GM12875 (cell line): Measurements from ENCODE around the gene DCDC2C.
"Not testable (repeated sequence)": the region's sequence is repeated elsewhere in the genome, so short reads cannot be mapped to it uniquely, and the experiment has no call there.

Experiments
- H3K4me3 ChIP-seq: one replicate; pipeline ENCODE4 v1.5.1; 2011; ENCODE audit warnings: low read depth, low read length, control low read depth
- TF ChIP-seq, protein P1 (sequence below): IDR thresholded peaks from 2 replicates; pipeline ENCODE4 v1.5.1; 2011; ENCODE audit warnings: low read depth, mild to moderate bottlenecking, control low read depth, inconsistent platforms, low read length, moderate library complexity, borderline replicate concordance; ENCODE audit not compliant: insufficient read depth

DCDC2C gene

DNA sequence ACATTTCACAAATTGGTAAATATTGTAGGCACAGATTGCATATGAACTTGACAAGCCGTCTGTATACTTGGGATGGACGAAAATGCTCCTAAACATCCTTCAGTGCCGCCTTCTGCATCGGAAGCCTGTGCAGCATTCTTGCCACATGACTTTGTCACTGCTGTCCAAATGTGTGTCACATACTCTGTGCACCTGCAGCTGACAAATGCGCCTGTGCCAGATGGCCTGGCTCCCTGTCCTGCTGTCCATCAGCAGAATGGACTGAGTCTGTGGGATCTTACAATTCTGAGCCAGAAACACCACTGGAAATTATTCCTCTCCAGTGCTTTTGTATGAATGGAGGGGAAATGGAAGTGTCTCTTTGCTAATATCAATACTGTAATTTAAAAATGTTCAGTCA lies 89.9 kb downstream of the DCDC2C start:
- no peak overlapping the region for H3K4me3 ChIP-seq
- TF ChIP-seq, protein P1, sequence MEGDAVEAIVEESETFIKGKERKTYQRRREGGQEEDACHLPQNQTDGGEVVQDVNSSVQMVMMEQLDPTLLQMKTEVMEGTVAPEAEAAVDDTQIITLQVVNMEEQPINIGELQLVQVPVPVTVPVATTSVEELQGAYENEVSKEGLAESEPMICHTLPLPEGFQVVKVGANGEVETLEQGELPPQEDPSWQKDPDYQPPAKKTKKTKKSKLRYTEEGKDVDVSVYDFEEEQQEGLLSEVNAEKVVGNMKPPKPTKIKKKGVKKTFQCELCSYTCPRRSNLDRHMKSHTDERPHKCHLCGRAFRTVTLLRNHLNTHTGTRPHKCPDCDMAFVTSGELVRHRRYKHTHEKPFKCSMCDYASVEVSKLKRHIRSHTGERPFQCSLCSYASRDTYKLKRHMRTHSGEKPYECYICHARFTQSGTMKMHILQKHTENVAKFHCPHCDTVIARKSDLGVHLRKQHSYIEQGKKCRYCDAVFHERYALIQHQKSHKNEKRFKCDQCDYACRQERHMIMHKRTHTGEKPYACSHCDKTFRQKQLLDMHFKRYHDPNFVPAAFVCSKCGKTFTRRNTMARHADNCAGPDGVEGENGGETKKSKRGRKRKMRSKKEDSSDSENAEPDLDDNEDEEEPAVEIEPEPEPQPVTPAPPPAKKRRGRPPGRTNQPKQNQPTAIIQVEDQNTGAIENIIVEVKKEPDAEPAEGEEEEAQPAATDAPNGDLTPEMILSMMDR = no peak

DNA sequence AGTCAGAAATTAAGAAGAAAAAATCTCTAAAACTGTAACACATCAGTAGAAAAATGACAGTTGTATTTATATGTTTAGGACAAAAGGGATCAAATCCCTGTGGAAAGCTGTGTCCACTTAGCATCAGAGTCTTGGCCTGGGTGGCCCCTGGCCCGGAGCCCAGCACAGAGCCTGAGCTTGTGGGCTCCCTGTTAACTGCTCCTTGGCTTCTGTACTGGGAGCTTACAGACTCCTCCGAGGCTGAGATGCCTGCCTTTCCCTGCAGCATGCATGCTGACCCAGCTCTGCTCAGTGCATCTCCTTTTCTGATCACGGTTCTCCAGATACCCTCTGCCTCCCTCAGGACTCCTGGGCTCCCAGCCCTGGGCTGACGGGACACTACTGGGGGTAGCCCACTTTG lies 98.1 kb downstream of the DCDC2C start:
- TF ChIP-seq, protein P1 = no peak
- H3K4me3 ChIP-seq = no peak overlapping the region

DNA sequence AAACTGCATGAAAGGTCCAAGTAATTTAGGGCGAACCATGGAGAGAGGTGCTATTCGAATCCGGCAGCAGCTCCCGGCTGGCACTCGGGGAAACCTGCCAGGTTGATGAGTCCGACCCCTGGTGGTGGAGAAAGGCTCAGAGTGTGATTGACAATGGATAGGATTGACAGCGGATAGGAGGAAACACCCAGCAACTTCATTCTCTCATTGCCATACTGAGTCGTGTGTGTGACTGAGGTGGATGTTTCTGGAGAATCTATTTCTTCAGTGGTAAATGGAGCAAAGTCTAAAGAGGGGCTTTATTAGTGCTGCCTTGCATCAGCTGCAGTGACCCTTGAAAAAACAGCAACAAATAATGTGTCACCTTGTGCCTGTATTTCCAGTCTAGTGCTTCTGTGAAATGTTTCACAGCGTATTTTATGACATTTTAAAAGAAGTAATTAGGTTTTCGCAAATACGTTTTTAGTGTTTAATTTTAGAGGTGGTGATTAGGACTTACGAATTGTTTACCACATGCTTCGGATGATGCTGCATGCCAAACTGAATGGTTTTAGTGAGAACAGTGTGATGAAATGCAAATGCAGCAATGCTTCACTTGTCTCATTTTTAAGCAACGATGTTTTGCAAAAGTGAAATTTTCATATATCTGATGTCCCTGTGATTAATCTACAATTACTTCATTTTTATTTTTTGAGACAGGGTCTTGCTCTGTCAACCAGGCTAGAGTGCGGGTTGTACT lies 102.0 kb downstream of the DCDC2C start:
- TF ChIP-seq, protein P1 = peak; percentile 64

DNA sequence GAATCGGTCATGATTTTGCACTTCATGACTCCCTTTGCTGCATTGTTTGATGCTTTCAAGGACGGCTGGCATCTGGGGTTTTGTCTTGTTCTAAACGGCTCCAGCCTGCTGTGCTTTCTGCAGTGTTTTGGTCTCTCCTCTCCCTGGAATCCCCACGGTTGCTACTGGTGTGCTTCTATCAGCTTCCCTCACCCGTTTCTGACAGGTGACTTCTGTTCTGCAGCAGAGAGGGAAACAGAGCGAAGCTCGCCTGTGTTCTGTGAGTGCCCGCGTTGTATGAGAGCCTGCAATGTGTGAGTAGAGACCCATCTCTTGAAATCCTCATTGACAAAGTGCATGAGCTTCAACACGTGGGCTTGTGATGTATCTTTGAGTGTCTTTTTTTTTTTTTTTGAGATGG lies 102.8 kb downstream of the DCDC2C start:
- no peak overlapping the region for H3K4me3 ChIP-seq
- TF ChIP-seq, protein P1 = no peak

More for the DNA sequence above, 102.0 kb downstream of the DCDC2C start:
- no peak overlapping the region for H3K4me3 ChIP-seq

DNA sequence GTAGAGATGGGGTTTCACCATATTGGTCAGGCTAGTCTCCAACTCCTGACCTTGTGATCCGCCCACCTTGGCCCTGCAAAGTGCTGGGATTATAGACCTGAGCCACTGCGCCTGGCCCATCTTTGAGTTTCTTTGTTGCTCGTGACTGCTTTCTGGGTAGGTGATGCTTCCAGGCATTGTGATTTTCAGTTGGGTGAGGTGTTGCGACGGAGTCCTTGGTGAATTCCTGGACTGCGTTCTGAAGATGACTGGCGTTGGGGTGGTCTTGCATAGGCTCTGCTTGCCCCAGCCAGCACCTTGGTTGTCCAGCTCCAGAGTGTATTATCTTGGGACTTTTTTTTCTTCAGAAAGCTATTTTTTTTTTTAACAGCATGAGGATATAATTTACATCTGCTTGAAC lies 103.4 kb downstream of the DCDC2C start:
- TF ChIP-seq, protein P1 = no peak
- no peak overlapping the region for H3K4me3 ChIP-seq

DNA sequence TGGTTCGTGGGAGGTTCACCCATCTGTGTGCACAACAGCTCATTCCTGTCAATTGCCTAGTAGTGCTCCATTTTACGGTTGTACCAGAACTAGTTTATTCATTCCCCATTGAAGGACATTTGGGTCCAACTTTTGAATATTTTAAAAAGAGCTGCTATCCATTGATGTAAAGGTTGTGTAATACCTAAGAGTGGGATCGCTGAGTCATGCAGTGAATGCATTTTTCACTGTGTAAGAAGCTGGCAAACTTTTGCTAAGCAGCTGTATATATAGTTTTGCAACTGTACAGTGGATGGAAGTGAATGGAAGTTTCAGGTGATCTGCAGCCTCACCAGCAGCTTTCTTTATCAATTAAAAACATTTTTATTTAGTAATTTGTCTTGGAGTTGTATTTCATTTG lies 104.5 kb downstream of the DCDC2C start:
- TF ChIP-seq, protein P1 = no peak
- H3K4me3 ChIP-seq = no peak overlapping the region

DNA sequence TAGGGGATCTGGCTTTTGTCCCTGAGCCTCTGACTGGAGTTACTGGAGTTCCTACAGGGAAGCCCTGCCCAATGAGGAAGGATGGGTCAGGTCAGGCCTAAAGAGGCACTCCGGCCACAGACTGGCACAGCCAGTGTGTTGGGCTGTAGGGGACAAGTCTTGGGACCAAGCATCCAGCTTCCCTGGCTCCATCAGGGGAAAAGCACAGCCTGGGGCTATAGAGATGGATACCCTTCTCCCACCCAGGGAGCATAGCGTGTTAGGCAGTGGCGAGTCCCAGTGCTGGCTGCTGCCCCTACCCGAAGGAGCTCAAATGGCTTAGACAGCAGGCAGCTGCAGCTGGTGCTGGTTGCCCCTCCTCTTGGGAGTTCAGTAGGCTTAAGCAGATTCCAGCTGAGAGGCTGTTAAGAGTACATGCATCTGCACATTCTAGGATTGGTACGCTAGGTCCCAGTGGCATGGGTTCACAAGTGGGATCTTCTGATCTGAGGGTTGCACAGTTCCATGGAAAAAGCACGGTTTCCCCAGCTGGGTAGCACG lies 111.4 kb downstream of the DCDC2C start:
- TF ChIP-seq, protein P1 = no peak
- H3K4me3 ChIP-seq = no peak overlapping the region

DNA sequence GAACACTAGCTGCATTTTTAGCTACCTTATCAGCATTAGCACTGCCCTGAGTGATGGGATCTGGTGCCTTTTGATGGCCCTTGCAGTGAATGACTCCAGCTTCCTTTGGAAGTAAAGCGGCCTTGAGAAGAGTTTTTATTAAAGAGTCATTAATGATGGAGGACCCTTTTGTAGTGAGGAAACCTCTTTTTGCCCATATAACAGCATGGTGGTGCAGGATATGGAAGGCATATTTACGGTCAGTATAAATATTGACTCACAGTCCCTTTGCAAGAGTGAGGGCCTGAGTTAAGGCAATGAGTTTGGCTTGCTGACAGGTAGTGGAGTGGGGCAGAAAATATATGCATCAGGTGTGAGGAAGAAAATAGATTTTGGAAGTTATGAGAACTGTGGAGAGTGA lies 113.8 kb downstream of the DCDC2C start:
- H3K4me3 ChIP-seq = not testable (repeated sequence)
